ENCODE data around the gene CD34.
"Not testable (repeated sequence)": the region's sequence is repeated elsewhere in the genome, so short reads cannot be mapped to it uniquely, and the experiment has no call there.

DNA sequence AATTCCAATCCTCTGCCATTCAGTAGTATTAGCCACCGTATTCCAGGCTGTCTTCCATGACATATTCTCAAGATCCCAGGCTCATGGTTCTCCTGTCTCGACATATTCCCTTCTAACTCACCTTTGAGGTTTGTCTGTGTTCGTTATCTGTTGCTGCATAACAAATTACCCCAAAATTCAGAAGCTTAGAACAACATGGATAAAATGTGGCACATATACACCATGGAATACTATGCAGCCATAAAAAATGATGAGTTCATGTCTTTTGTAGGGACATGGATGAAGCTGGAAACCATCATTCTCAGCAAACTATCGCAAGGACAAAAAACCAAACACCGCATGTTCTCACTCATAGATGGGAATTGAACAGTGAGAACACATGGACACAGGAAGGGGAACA lies 33.0 kb downstream of the CD34 start:
- TF ChIP-seq POLR2AphosphoS5, POLR2A (IDR thresholded peaks at IDR 0.05): not testable (repeated sequence)
- TF ChIP-seq, protein P1, sequence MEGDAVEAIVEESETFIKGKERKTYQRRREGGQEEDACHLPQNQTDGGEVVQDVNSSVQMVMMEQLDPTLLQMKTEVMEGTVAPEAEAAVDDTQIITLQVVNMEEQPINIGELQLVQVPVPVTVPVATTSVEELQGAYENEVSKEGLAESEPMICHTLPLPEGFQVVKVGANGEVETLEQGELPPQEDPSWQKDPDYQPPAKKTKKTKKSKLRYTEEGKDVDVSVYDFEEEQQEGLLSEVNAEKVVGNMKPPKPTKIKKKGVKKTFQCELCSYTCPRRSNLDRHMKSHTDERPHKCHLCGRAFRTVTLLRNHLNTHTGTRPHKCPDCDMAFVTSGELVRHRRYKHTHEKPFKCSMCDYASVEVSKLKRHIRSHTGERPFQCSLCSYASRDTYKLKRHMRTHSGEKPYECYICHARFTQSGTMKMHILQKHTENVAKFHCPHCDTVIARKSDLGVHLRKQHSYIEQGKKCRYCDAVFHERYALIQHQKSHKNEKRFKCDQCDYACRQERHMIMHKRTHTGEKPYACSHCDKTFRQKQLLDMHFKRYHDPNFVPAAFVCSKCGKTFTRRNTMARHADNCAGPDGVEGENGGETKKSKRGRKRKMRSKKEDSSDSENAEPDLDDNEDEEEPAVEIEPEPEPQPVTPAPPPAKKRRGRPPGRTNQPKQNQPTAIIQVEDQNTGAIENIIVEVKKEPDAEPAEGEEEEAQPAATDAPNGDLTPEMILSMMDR (IDR thresholded peaks at IDR 0.05), result not testable (repeated sequence)
